ENCODE results near the gene L3MBTL4.

L3MBTL4 gene

DNA sequence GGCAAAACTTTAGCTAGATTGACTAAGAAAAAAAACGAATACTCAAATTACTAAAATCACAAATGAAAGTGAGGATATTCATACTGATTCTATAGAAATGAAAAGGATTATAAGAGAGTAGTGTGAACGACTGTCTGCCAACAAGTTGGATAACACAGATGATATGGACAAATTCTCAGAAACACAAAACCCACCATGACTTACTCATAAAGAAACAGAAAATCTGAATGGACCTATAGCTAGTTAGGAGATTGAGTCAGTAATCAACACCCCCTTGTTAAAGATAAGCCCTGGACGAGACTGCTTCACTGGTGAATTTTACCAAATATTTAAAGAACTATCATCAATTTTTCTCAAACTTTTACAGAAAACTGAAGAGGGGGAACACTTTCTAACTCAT, 410.6 kb downstream of the L3MBTL4 start:
- no peak for TF ChIP-seq CTCF (IDR thresholded peaks at IDR 0.05; ENCODE audit: control insufficient read depth, extremely low read depth, insufficient read depth)

GRCh38 chr18:6001867-6002266, 412.8 kb downstream of the L3MBTL4 start:
- no peak for TF ChIP-seq CTCF (IDR thresholded peaks at IDR 0.05; ENCODE audit: control insufficient read depth, extremely low read depth, insufficient read depth)

More for the DNA sequence above, 410.6 kb downstream of the L3MBTL4 start:
- H3K4me3 ChIP-seq (ENCODE audit: low read depth, low read length), result no peak overlapping the region
- DNase-seq (ENCODE audit: low read depth), result no peak

DNA sequence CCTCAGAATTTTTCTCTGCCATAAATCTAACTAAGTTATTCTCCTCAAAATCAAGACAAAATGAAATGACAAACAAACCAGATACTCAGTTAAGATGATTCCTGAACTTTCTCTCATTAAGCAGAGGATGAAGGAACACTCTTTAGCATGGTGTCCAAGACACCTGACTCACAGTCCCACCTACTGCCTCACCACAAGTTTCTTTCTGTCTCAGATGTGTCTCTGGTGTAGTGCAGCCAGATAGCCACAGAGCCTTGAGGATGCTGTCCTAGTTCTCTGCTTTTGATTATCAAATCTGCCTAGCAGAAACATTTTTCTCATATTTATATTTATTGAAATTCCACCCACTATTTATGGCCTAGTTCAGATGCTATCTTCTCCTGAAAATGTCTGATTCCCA, 415.8 kb downstream of the L3MBTL4 start:
- no peak for DNase-seq (ENCODE audit: low read depth)
- TF ChIP-seq CTCF (IDR thresholded peaks at IDR 0.05; ENCODE audit: control insufficient read depth, extremely low read depth, insufficient read depth), result no peak
- H3K4me3 ChIP-seq (ENCODE audit: low read depth, low read length), result no peak overlapping the region

More at GRCh38 chr18:6001867-6002266, 412.8 kb downstream of the L3MBTL4 start:
- H3K4me3 ChIP-seq (ENCODE audit: low read depth, low read length), result no peak overlapping the region
- DNase-seq (ENCODE audit: low read depth), result no peak

DNA sequence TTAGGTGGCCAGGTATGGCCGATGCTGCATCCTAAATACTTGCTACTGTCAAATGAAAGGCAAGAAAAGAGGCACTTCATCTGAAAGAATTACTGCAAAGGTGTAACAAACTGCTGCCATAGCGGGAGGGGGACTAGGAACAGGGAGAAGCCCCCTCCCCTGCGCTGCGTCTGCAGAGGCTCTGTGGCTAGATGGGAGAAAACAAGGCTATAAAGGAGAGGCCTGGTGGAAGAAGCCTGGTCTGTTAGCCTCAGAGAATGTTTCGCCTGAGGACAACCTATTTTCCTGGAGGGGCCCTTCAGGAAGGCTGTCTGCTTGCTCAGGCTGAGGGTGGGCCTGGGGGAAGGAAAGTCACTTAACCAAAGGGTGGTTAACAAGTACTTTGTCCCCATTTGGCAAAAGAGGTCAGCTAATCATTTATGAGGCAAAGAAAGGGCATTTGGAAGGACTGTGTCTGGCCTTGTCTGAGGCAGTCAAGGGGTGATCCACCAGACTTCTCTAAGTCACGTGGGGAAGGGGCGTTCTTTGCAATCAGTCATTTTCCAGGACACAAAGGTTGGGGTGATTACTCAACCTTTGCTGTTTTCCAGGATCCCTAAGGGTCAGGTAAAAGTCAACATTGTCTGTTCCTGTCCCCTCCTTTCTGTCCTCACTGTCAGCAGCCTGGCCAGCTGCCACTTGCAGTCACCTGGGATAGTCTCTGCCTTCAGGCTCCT, 416.4 kb downstream of the L3MBTL4 start:
- no peak for DNase-seq (ENCODE audit: low read depth)
- no peak for TF ChIP-seq CTCF (IDR thresholded peaks at IDR 0.05; ENCODE audit: control insufficient read depth, extremely low read depth, insufficient read depth)
- no peak overlapping the region for H3K4me3 ChIP-seq (ENCODE audit: low read depth, low read length)

- DNase-seq (ENCODE audit: low read depth), result no peak
- no peak for TF ChIP-seq CTCF (IDR thresholded peaks at IDR 0.05; ENCODE audit: control insufficient read depth, extremely low read depth, insufficient read depth)
- H3K4me3 ChIP-seq (ENCODE audit: low read depth, low read length), result no peak overlapping the region
Measured at GRCh38 chr18:5997361-5997760, 417.4 kb downstream of the L3MBTL4 start.

GRCh38 chr18:5995626-5996025, 419.1 kb downstream of the L3MBTL4 start:
- no peak for TF ChIP-seq CTCF (IDR thresholded peaks at IDR 0.05; ENCODE audit: control insufficient read depth, extremely low read depth, insufficient read depth)
- no peak overlapping the region for H3K4me3 ChIP-seq (ENCODE audit: low read depth, low read length)
- DNase-seq (ENCODE audit: low read depth), result no peak

- TF ChIP-seq CTCF (IDR thresholded peaks at IDR 0.05; ENCODE audit: control insufficient read depth, extremely low read depth, insufficient read depth), result no peak
- DNase-seq (ENCODE audit: low read depth), result no peak
- no peak overlapping the region for H3K4me3 ChIP-seq (ENCODE audit: low read depth, low read length)
Measured at GRCh38 chr18:5993938-5994337, 420.8 kb downstream of the L3MBTL4 start.
